Epithelial cell of proximal tubule (primary cell): ENCODE results near the gene NCF4. TPM values are rescaled to one million over a fixed set of nuclear protein-coding genes. Genes with fewer than 3 reads are reported as not detected.

ENCODE experiments used
- DNase-seq: peaks from one replicate; pipeline ENCODE4 v3.0.0-alpha.2; 2011; ENCODE audit warnings: low read depth
- H3K4me3 ChIP-seq: 2 replicates; pipeline ENCODE4 v1.5.1; 2011; ENCODE audit warnings: low read depth, mild to moderate bottlenecking, low read length
- CTCF ChIP-seq: conservative IDR thresholded peaks from 2 replicates; pipeline ENCODE4 v1.5.1; 2012; ENCODE audit warnings: low read depth, mild to moderate bottlenecking, low read length
- total RNA-seq: library from RNA; depleted of rRNA; stranded (reverse); fragments of >200 nt; gene quantifications from 2 replicates; pipeline ENCODE4 v1.2.3, GENCODE V29; 2015

Gene NCF4
- total RNA-seq, 1 donor from 2014 or later, result not detected

GRCh38 chr22:36892292-36892691 is 31.5 kb downstream of the NCF4 start:
- H3K4me3 ChIP-seq, result no peak overlapping the region
- DNase-seq, result no peak
- no peak for TF ChIP-seq CTCF

- TF ChIP-seq CTCF, result no peak
- H3K4me3 ChIP-seq, result no peak overlapping the region
- no peak for DNase-seq
Observed at GRCh38 chr22:36893262-36893661, 32.5 kb downstream of the NCF4 start.

- no peak for TF ChIP-seq CTCF
- DNase-seq, result no peak
Observed at GRCh38 chr22:36894266-36894665, 33.5 kb downstream of the NCF4 start.

GRCh38 chr22:36897611-36898010 is 36.8 kb downstream of the NCF4 start:
- DNase-seq, result no peak
- no peak overlapping the region for H3K4me3 ChIP-seq
- no peak for TF ChIP-seq CTCF

More at GRCh38 chr22:36894266-36894665, 33.5 kb downstream of the NCF4 start:
- H3K4me3 ChIP-seq, result no peak overlapping the region

GRCh38 chr22:36898690-36899089 is 37.9 kb downstream of the NCF4 start:
- H3K4me3 ChIP-seq, result no peak overlapping the region
- no peak for TF ChIP-seq CTCF
- no peak for DNase-seq

GRCh38 chr22:36899498-36899897 is 38.7 kb downstream of the NCF4 start:
- no peak overlapping the region for H3K4me3 ChIP-seq
- TF ChIP-seq CTCF, result no peak
- no peak for DNase-seq

- no peak for TF ChIP-seq CTCF
- no peak overlapping the region for H3K4me3 ChIP-seq
- no peak for DNase-seq
Observed at GRCh38 chr22:36900225-36900624, 39.4 kb downstream of the NCF4 start.
